Cardiac septum (tissue), 1 donor: Measurements from ENCODE around the gene KLLN. TPM values are rescaled to one million over a fixed set of nuclear protein-coding genes. Genes with fewer than 3 reads are reported as not detected.
A peak's percentile ranks its signal among the peaks of the same experiment; 100 is the strongest.
"Not testable (repeated sequence)": the region's sequence is repeated elsewhere in the genome, so short reads cannot be mapped to it uniquely, and the experiment has no call there.

Experiments
- DNase-seq: peaks from one replicate; pipeline ENCODE4 v3.0.0-alpha.2; 2020; ENCODE audit warnings: low spot score
- intact Hi-C: fragments of 100-400 bp; cut with DNase I; formaldehyde crosslinking; loops from one replicate; pipeline ENCODE4 v1.14.0; 2022
- total RNA-seq: library from RNA; stranded (reverse); fragmentation: NEBNext Ultra II Directional; extraction: Animal tissue kit (Norgen Biotek cat#: 25700); gene quantifications from one replicate; pipeline ENCODE4 v1.2.1, GENCODE V29; 2021
- donor health status: DM: no; HTN: no; CAD: no.

The KLLN gene
- total RNA-seq, 1 donor from 2014 or later = 0.24 TPM

- no peak for DNase-seq
- intact Hi-C loops = no loop called here
Observed at GRCh38 chr10:87868277-87868676, 4.9 kb upstream of the KLLN start.

- no peak for DNase-seq
- intact Hi-C loops = no loop called here
Observed at GRCh38 chr10:87867453-87867852, 4.1 kb upstream of the KLLN start.

GRCh38 chr10:87866412-87866974 lies 3.2 kb upstream of the KLLN start:
- no peak for DNase-seq
- intact Hi-C loops = no loop called here

GRCh38 chr10:87865241-87865881 lies 2.0 kb upstream of the KLLN start:
- intact Hi-C loops = no loop called here
- no peak for DNase-seq

GRCh38 chr10:87864496-87865059 lies 1.2 kb upstream of the KLLN start:
- DNase-seq = no peak
- intact Hi-C loops = loop anchor here (5.0 kb wide), 2 partner anchors 47 to 688 kb away; partner anchors contain the start of gene ATAD1

- intact Hi-C loops = loop anchor here (2.0 to 5.0 kb wide), 3 partner anchors 47 to 688 kb away; partner anchors contain the start of gene ATAD1
- DNase-seq = peak; percentile 83
Observed at GRCh38 chr10:87863951-87864495, 690 bp upstream of the KLLN start.

GRCh38 chr10:87862679-87863052 lies 667 bp downstream of the KLLN start:
- intact Hi-C loops = loop anchor here (2.0 to 5.0 kb wide), 3 partner anchors 45 to 690 kb away; partner anchors contain the start of gene ATAD1
- no peak for DNase-seq

- intact Hi-C loops = loop anchor here (2.0 to 5.0 kb wide), 5 partner anchors 45 to 690 kb away; partner anchors contain the start of gene ATAD1
Observed at GRCh38 chr10:87861953-87862678, 1.2 kb downstream of the KLLN start.

GRCh38 chr10:87861566-87861952 lies 1.8 kb downstream of the KLLN start:
- DNase-seq = peak; percentile 85
- intact Hi-C loops = loop anchor here (2.0 to 5.0 kb wide), 4 partner anchors 44 to 691 kb away; partner anchors contain the start of gene ATAD1

More at GRCh38 chr10:87861953-87862678, 1.2 kb downstream of the KLLN start:
- peak; percentile 97 for DNase-seq

GRCh38 chr10:87860816-87861403 lies 2.4 kb downstream of the KLLN start:
- intact Hi-C loops = loop anchor here (2.0 to 5.0 kb wide), 4 partner anchors 44 to 691 kb away; partner anchors contain the start of gene ATAD1
- DNase-seq = no peak

GRCh38 chr10:87860156-87860795 lies 3.1 kb downstream of the KLLN start:
- DNase-seq = no peak
- intact Hi-C loops = loop anchor here (2.0 to 5.0 kb wide), 4 partner anchors 43 to 692 kb away; partner anchors contain the start of gene ATAD1

GRCh38 chr10:87855665-87856064 lies 7.7 kb downstream of the KLLN start:
- intact Hi-C loops = not testable (repeated sequence)

GRCh38 chr10:87855247-87855646 lies 8.1 kb downstream of the KLLN start:
- intact Hi-C loops = not testable (repeated sequence)

More at GRCh38 chr10:87855665-87856064, 7.7 kb downstream of the KLLN start:
- DNase-seq = not testable (repeated sequence)

GRCh38 chr10:87852089-87852488 lies 11.2 kb downstream of the KLLN start:
- DNase-seq = no peak
- intact Hi-C loops = no loop called here

More at GRCh38 chr10:87855247-87855646, 8.1 kb downstream of the KLLN start:
- not testable (repeated sequence) for DNase-seq

GRCh38 chr10:87850742-87851205 lies 12.6 kb downstream of the KLLN start:
- no peak for DNase-seq
- intact Hi-C loops = no loop called here

- intact Hi-C loops = no loop called here
- DNase-seq = no peak
Observed at GRCh38 chr10:87849001-87849400, 14.3 kb downstream of the KLLN start.

- DNase-seq = no peak
Observed at GRCh38 chr10:87847550-87847949, 15.8 kb downstream of the KLLN start.

GRCh38 chr10:87846711-87847110 lies 16.6 kb downstream of the KLLN start:
- DNase-seq, intact Hi-C loops: not testable (repeated sequence)

More at GRCh38 chr10:87847550-87847949, 15.8 kb downstream of the KLLN start:
- intact Hi-C loops = no loop called here
